Measurements from ENCODE around the gene KRCC1. TPM values are rescaled to one million over a fixed set of nuclear protein-coding genes. Genes with fewer than 3 reads are reported as not detected.
"Not testable (repeated sequence)": the region's sequence is repeated elsewhere in the genome, so short reads cannot be mapped to it uniquely, and the experiment has no call there.

The KRCC1 gene
- total RNA-seq, 1 experiment from 2014 or later = 36.6 TPM

DNA sequence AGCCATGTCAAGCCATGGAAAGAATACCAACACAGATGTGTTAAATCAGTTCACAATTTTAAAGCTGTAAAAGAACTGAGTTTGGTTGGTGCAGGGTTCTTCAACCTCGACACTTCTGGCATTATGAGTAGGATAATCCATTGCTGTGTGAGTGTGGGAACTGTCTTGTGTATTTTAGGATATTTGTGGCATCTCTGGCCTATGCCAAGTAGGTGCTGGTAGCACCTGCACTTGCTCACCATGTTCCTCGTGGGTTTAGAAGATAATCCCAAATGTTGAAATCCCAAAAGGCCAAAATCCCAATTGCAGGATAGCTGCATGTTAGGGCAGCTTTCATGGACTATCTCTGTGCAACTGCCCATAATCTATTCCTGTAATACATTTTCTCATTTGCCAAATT is 3.8 kb downstream of the KRCC1 start:
- Mint-ChIP-seq H3K27me3 (ENCODE audit: insufficient read depth, unreplicated experiment) (no peaks in the 10 kb centered on the region), H3K4me1 (ENCODE audit: insufficient read depth, unreplicated experiment) (peaks cover 25% of the 10 kb centered on the region), H3K4me3 (ENCODE audit: unreplicated experiment) (no peak overlapping the region), H3K9me3 (ENCODE audit: unreplicated experiment) (no peaks in the 10 kb centered on the region), H3K27ac (ENCODE audit: low read depth, unreplicated experiment) (no peak overlapping the region), H3K36me3 (ENCODE audit: insufficient read depth, unreplicated experiment) (peaks cover 17% of the 10 kb centered on the region)
- DNase-seq (ENCODE audit: unreplicated experiment) = no peak
- intact Hi-C loops (cut with micrococcal nuclease) = no loop called here
- ChIA-PET POLR2A (interaction anchor here (0.6 kb wide), 1 partner anchor 31 kb away, joined by 3 read pairs; no protein-coding TSS in a partner anchor), CTCF (interaction anchor here (1.1 to 4.0 kb wide), 2 partner anchors 8 to 16 kb away, joined by 4 to 26 read pairs; no protein-coding TSS in a partner anchor)
- TF ChIP-seq CTCF (IDR thresholded peaks at IDR 0.05; ENCODE audit: unreplicated experiment) = no peak
- BruUV-seq (replicated peaks) = no TSS peak

DNA sequence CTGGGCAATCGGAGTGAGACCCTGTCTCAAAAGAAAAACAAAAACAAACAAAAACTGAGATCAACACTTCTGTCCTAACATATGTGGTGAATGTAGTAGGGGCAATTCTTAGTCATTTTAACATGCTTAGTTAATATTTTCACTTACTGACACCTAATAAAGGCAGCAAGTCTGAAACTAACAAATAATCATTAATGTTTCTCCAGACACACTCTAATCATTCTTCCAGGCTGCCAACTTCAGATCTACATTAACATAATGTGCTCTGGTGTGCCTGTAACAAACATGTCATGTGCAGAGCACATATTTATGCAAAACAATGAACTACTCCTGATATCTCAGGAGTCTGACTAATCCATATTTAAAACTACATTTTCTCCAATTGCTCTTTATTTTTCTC is 6.0 kb downstream of the KRCC1 start:
- Mint-ChIP-seq H3K4me1 (ENCODE audit: insufficient read depth, unreplicated experiment) (peaks cover 17% of the 10 kb centered on the region), H3K4me3 (ENCODE audit: unreplicated experiment) (no peak overlapping the region), H3K27me3 (ENCODE audit: insufficient read depth, unreplicated experiment) (no peaks in the 10 kb centered on the region), H3K36me3 (ENCODE audit: insufficient read depth, unreplicated experiment) (peaks cover 17% of the 10 kb centered on the region), H3K27ac (ENCODE audit: low read depth, unreplicated experiment) (no peak overlapping the region), H3K9me3 (ENCODE audit: unreplicated experiment) (no peaks in the 10 kb centered on the region)
- ChIA-PET CTCF (interaction anchor here (0.6 to 4.0 kb wide), 3 partner anchors 11 to 110 kb away, joined by 3 to 26 read pairs (median 5); no protein-coding TSS in a partner anchor), POLR2A (interaction anchor here (0.7 kb wide), 1 partner anchor 595 kb away, joined by 3 read pairs; no protein-coding TSS in a partner anchor)
- no TSS peak for BruUV-seq (replicated peaks)
- DNase-seq (ENCODE audit: unreplicated experiment) = no peak
- no peak for TF ChIP-seq CTCF (IDR thresholded peaks at IDR 0.05; ENCODE audit: unreplicated experiment)
- intact Hi-C loops (cut with micrococcal nuclease) = no loop called here

GRCh38 chr2:88048541-88048940 is 7.0 kb downstream of the KRCC1 start:
- ChIA-PET POLR2A (interaction anchor here (1.0 kb wide), 1 partner anchor 9 kb away, joined by 4 read pairs; no protein-coding TSS in a partner anchor), CTCF (interaction anchor here (4.0 kb wide), 1 partner anchor 12 kb away, joined by 26 read pairs; no protein-coding TSS in a partner anchor)
- peaks cover 15% of the 10 kb centered on the region for H3K36me3 Mint-ChIP-seq (ENCODE audit: insufficient read depth, unreplicated experiment)
- no peaks in the 10 kb centered on the region for H3K27me3 Mint-ChIP-seq (ENCODE audit: insufficient read depth, unreplicated experiment)
- TF ChIP-seq CTCF (IDR thresholded peaks at IDR 0.05; ENCODE audit: unreplicated experiment) = no peak
- no peak overlapping the region for H3K4me3 Mint-ChIP-seq (ENCODE audit: unreplicated experiment)
- intact Hi-C loops (cut with micrococcal nuclease) = no loop called here
- no TSS peak for BruUV-seq (replicated peaks)
- H3K4me1 Mint-ChIP-seq (ENCODE audit: insufficient read depth, unreplicated experiment) = peaks cover 7% of the 10 kb centered on the region
- H3K27ac Mint-ChIP-seq (ENCODE audit: low read depth, unreplicated experiment) = no peak overlapping the region
- no peaks in the 10 kb centered on the region for H3K9me3 Mint-ChIP-seq (ENCODE audit: unreplicated experiment)
- no peak for DNase-seq (ENCODE audit: unreplicated experiment)

- peaks cover 10% of the 10 kb centered on the region for H3K4me1 Mint-ChIP-seq (ENCODE audit: insufficient read depth, unreplicated experiment)
- H3K9me3 Mint-ChIP-seq (ENCODE audit: unreplicated experiment); BruUV-seq (replicated peaks); intact Hi-C loops (cut with micrococcal nuclease); H3K27me3 Mint-ChIP-seq (ENCODE audit: insufficient read depth, unreplicated experiment); H3K4me3 Mint-ChIP-seq (ENCODE audit: unreplicated experiment); DNase-seq (ENCODE audit: unreplicated experiment); H3K36me3 Mint-ChIP-seq (ENCODE audit: insufficient read depth, unreplicated experiment); H3K27ac Mint-ChIP-seq (ENCODE audit: low read depth, unreplicated experiment): not testable (repeated sequence)
- POLR2A ChIA-PET = interaction anchor here (0.6 to 2.1 kb wide), 2 partner anchors 9 to 1258 kb away, joined by 3 to 8 read pairs; no protein-coding TSS in a partner anchor
- CTCF ChIA-PET = interaction anchor here (0.6 to 2.7 kb wide), 4 partner anchors 9 to 16 kb away, joined by 3 to 12 read pairs (median 6); no protein-coding TSS in a partner anchor
Measured at GRCh38 chr2:88045561-88045960, 10.0 kb downstream of the KRCC1 start.
